PC-9 (cell line): ENCODE results near the gene LRRC3C.

Experiments
- EZH2 ChIP-seq: fragments of 200-600 bp; sonication (generic); IDR thresholded peaks from 2 replicates; pipeline ENCODE4 v1.8.0; 2017; ENCODE audit warnings: antibody characterized with exemption, low read depth
- TF ChIP-seq, protein P1 (sequence below): fragments of 200-600 bp; sonication (generic); conservative IDR thresholded peaks from 2 replicates; pipeline ENCODE4 v1.6.1; 2017; ENCODE audit warnings: mixed run types, antibody characterized with exemption, mild to moderate bottlenecking, moderate library complexity

- no peak for TF ChIP-seq EZH2
- TF ChIP-seq, protein P1, sequence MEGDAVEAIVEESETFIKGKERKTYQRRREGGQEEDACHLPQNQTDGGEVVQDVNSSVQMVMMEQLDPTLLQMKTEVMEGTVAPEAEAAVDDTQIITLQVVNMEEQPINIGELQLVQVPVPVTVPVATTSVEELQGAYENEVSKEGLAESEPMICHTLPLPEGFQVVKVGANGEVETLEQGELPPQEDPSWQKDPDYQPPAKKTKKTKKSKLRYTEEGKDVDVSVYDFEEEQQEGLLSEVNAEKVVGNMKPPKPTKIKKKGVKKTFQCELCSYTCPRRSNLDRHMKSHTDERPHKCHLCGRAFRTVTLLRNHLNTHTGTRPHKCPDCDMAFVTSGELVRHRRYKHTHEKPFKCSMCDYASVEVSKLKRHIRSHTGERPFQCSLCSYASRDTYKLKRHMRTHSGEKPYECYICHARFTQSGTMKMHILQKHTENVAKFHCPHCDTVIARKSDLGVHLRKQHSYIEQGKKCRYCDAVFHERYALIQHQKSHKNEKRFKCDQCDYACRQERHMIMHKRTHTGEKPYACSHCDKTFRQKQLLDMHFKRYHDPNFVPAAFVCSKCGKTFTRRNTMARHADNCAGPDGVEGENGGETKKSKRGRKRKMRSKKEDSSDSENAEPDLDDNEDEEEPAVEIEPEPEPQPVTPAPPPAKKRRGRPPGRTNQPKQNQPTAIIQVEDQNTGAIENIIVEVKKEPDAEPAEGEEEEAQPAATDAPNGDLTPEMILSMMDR, result no peak
Measured at GRCh38 chr17:39949028-39949427, 21.5 kb downstream of the LRRC3C start.
